Measurements from ENCODE around the gene OR13C3.
"Not testable (repeated sequence)": the region's sequence is repeated elsewhere in the genome, so short reads cannot be mapped to it uniquely, and the experiment has no call there.

The OR13C3 gene

DNA sequence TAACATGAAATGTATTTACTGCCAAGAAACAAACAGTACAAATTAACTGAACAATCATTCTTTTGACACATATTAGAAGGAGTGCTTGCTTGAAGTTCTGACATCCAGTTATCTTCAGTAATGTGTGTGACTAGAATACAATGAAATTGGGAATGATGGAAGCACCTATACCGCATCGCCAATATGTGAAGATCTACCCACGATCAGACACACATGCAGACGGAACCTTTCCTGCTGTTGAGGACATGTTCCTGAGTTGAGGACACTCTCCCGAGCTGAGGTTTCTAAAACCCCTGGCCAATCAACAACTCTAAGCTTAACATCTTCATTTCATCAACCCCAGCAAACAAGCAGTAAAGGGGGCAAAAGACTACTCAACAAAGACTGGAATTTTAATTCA is at the start of gene OR13C3:
OR13C3 (minus strand) TSS at position 101 of the 400 bp plus-strand sequence. CDS start 133 bp downstream, outside the sequence.
- DNase-seq = no peak

DNA sequence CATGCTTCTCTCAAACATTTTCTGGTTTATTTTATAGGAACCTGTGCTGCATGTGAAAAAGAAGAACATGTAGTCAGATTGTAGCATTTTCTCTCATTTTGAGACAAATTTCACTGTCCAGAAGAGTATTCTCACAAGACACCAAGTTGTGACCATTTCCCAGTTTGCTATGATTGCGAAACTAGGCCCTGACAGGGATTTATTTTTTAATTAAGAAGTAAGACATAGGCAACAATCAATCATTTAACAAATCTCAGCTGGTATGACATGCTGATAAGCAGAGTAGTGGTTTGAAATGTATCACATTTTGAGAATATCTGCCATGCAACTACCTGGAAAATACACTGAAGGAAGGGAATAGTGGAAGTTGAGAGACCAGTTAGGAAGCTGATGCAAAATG is 43.9 kb upstream of the OR13C3 start:
- no peak for DNase-seq

DNA sequence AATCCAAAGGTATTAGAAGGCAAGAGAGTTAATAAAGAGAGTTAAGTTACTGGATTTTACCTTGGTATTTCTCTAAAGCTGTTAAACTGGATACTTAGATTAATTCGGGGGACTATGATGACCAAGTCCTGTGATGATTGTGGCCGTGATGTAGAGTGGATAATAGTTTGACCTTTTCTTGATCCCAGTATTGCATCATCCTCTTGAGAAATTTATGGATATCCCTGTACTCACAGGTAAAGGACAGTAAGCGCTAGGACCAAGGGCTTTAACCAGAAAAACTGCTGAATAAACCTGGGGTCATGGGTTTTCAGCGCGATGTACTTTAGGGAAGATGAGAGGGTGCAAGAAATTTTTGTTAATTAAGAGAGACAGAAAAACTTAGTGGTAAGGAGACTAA is 40.6 kb upstream of the OR13C3 start:
- no peak for DNase-seq

DNA sequence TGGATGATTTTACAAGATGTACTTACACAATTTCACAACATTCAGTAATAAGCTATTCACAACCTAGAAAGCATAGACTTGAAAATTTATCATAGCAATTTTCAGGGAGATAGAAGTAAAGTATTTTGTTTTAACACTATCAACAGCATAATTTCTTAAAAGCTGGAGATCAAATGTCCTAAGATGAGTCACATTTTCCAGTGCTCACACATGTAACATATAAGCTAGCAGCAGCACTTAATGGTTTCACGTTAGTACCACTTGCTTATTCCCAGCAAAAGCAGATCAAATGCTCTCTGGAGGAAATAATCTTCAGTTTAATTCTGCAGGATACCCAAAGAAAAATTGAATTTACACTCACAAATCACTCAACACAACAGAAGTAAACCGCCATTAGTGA is 38.8 kb upstream of the OR13C3 start:
- DNase-seq = peak; percentile 40

DNA sequence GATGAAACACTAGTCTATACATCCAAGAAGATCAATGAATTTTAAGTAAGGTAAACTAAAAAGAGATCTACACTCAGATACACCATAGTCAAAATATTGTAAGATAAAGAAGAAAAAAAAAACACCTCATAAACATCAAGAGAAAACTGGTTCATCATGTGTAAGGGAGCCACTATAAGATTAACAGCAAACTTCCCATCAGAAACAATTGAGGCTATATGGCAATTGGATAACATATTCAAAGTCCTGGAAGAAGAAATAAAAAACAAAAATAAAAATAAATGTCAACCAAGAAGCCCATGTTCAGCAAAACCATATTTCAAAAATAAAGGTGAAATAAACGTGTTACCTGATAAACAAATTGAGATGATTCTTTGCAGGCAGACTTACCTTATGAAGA is 36.0 kb upstream of the OR13C3 start:
- DNase-seq = no peak

DNA sequence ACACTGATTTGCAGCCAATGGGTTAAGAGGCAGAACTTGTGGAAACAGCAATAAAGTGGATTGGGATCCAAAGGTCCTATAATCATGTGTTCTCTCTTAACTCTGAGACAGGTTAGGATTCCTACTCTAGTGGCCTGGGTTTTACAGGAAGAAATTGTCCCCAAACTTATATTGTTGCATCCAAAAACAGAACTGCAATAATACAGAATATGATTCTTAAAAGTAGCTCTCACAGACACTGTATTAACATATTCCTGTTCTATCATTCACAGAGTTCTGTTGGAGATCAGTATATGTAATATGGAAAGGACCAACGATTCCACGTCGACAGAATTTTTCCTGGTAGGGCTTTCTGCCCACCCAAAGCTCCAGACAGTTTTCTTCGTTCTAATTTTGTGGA is 32.2 kb upstream of the OR13C3 start, which contains the start of gene OR13C8:
OR13C8 (plus strand) TSS at position 301 of the 400 bp plus-strand sequence; CDS start at position 301, 0 bp downstream.
- no peak for DNase-seq

DNA sequence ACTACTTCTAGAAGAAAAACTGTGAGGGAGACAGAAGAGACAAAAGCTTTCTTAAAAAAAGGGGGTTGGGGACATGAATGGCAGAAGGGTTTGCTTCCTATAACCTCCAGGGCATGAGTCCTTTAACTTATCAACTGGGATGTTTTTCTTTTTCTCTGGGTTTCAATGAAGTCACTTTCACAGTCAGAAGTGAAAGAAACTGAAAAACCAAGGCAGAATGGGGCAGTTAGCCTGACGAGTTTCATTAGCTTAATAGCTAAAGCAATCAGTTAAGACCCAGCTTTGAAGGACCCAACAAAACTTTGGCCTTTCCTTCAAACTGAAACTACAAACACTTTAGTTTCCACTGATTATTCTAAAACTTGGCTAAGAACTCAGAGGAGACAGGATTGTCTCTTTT is 27.7 kb upstream of the OR13C3 start:
- no peak for DNase-seq

DNA sequence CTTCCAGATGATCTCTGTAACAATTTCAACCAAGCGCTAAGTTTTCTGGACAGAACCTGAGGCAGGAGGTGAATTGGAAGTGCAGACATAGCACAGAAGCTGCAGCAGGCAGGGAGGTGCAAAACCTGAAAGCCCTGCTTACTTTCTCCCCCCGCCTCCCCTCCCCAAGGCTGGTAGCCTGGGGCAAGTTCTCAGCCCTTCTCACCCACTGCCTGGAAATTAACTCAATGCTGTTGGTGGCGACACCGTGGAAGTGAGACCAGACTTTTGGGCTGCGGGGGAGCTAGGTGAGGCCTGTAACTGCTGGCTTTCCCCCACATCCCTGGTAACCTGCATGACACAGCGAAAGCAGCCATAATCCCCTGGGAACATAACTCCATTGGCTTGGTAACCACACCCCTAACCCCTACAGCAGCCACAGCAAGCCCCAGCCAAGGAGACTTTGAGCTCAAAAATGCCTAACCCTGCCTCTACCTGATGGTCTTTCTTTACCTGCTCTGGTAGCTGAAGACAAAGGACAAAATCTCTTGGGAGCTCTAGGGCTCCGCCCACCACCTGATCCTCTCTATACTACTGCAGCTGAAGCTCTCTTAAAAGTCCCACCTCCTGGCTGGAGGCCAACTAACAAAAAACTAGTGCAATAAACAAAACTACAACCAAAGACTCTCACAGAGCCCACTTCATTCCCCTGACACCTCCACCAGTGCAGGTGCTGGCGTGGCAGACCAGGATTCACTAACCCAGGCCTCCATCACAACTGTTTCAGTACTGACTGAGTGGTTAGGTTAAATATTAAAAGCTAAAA is 20.4 kb upstream of the OR13C3 start:
- DNase-seq = no peak

DNA sequence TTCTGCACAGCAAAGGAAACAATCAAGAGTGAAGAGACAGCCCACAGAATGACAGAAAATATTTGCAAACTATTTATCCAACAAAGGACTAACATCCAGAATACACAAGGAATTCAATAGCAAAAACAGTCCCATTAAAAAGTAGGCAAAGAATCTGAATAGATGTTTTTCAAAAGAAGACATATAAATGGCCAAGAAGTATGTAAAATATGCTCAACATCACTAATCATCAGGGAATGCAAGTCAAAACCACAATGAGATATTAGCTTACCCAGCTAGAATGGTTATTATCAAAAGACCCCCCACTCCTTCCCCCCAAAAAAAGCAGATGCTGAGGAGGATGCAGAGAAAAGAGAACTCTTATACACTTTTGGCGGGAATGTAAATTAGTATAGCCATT is 18.9 kb upstream of the OR13C3 start:
- peak; percentile 68 for DNase-seq

DNA sequence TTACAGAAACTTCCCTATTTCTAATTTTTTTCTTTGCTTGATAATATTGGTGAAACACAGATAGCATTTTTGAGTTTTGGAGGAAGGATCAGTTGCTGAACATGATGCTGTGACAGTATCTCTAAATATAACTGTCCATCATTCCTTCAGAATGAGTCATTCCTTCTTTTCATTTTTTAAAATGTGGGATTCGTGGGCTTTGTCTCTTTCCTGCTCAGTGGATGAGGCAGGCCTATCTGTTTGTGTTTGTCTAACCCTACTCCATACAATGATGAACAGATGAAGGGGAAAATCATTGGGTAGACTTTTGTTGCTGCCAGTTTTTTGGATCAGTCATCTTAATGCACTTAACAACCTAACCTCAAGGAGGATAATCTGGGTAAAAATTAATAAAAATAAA is 16.6 kb upstream of the OR13C3 start:
- DNase-seq = peak; percentile 77

DNA sequence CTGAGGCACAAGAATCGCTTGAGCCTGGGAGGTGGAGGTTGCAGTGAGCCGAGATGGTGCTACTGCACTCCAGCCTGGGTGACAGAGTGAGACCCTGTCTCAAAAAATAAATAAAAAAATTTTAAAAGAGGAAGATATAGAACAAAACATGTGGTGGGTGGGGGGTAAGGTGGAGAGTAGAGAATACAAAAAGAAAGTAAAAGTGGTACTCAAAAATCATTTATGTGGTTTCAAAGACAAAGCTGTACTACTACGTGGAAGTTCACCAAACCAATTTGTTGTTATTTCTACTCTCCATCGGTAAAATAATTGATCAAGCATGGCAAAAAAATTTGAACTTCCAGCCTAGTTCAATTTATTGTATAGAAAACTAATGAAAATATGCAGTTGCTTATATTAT is 8.0 kb upstream of the OR13C3 start:
- DNase-seq = no peak

DNA sequence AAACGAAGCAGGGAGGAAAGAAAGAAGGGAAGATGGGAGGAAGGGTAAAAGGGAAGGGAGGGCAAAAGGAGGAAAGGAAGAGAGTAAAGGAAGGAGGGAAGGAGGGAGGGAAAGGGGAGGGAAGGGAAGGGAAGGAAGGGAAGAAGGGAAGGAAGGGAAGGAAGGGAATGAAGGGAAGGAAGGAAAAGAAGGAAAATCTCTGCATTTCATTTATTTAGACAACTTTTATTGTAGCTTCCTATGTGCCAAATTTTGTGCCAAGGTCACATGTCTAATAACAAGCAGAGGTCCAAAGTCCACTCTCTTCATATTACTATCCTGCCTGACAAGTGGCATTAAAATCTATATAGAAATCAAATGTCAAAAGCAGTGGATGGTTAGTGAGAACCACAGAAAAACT is 2.6 kb upstream of the OR13C3 start:
- no peak for DNase-seq

DNA sequence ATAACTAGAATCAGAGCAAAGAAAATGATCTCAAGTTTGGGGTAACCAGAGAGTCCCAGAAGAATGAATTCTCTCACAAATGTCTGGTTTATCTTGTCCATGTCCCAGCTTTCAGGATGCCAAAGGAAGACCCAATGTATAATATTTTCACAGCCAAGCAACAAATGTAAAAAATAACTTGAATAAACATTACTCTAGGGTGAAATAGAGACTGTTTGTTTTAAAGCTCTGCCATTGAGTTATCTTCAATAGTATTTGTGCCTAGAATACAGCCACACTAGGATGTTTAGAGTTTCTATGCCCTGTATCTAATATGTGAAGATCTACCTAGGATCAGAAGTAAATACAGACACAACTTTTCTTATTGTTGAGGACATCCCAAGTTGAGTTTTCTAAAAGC is 9.5 kb downstream of the OR13C3 start, which contains the start of gene OR13C4:
OR13C4 (minus strand) TSS at position 101 of the 400 bp plus-strand sequence; CDS start at position 101, 0 bp downstream.
- no peak for DNase-seq

DNA sequence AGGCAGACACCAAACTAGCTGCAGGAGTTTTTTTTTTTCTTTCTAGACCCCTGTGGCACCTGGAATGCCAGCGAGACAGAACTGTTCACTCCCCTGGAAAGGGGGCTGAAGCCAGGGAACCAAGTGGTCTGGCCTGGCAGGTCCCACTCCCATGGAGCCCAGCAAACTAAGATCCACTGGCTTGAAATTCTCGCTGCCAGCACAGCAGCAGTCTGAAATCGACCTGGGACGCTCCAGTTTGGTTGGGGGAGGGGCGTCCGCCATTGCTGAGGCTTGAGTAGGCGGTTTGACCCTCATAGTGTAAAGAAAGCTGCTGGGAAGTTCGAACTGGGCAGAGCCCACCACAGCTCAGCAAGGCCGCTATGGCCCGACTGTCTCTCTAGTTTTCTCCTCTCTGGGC is 16.4 kb downstream of the OR13C3 start:
- not testable (repeated sequence) for DNase-seq

DNA sequence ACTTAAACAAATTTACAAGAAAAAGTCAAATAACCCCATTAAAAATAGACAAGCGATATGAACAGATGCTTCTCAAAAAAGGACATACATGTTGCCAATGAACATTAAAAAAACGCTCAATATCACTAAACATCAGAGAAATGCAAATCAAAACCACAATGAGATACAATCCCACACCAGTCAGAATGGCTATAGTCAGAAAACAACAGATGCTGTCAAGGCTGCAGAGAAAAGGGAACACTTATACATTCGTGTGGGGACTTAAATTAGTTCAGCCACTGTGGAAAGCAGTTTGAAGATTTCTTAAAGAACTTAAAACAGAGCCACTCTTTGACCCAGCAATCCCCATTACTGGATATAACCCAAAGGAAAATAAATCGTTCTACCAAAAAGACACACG is 21.8 kb downstream of the OR13C3 start:
- no peak for DNase-seq

DNA sequence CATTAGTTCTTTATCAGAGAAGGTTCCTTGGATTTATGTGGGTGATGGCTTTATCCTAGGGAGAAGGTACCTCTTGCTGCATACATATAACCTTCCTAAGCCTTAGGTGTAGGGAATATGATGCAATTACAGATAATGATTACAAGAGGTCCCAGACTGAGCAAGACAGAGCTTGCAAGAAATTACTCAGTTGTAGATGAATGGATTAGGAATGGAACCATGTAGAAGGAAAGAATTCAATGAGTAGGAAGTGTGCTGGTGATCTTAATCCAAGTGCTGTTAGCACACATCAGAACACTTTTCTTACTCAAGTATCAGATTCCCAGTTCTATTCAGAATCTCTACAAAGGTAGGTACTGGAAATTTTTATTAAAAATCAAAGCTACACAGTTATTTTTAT is 30.1 kb downstream of the OR13C3 start:
- peak; percentile 0 for DNase-seq

DNA sequence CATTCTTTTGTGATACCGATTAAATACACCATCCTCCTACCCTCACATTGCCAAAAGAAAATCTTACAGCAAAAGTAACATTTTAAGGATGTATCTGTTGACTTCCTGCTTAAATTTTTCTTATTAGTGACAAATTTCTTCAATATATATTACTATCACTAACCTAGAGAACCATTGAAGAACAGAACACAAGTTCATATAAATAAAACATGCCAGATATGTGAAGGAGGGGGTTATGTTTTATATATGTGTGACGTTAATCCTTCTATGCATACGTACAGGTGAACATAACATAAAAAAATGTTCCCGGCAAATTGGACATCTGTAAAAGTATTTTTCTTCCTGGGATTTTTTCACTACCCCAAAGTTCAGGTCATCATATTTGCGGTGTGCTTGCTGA is 32.7 kb downstream of the OR13C3 start, which contains the start of gene OR13F1:
OR13F1 (plus strand) TSS at position 301 of the 400 bp plus-strand sequence; CDS start at position 301, 0 bp downstream.
- DNase-seq = no peak

DNA sequence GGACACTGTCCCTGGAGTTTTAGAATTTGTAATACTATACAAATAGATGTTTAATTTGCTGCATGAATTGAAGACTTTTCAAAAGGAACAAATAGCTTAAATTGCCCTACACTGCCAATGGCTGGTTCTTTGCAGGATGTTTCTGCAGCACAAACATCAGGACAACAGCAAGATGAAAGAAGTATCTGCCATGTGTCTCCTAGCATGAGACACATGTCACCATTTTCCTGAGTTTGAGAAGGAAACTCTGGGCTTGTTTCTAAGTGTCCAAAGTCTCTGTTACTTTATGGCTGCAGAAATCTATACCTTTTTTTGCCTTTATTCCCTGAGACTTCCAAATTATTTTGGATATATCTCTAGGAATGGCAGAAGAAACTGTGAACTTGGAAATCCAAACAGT is 33.2 kb downstream of the OR13C3 start:
- DNase-seq = no peak

DNA sequence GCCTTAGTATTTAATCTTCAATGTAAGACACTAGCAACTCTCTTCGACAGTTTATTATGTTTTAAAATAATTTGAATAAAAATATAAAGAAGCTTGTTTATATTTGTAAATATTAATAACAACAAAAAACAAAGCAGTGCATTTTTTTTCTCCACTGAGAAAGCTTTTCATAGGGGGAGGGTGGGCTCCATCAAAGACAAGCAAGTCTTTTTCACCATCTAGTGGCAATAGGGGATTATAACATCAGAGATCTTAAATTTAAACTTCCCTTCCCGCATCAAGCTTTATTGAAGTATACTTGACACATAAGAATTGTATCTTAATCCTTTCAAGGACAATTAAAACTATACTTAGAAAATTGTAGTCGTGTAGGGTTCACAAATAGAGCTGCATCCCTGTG is 41.8 kb downstream of the OR13C3 start:
- peak; percentile 12 for DNase-seq
